ENCODE measurements around the gene SCUBE2. TPM values are rescaled to one million over a fixed set of nuclear protein-coding genes. Genes with fewer than 3 reads are reported as not detected.
"Not testable (repeated sequence)": the region's sequence is repeated elsewhere in the genome, so short reads cannot be mapped to it uniquely, and the experiment has no call there.

Gene SCUBE2
- total RNA-seq, 1 experiment from 2014 or later = not detected

GRCh38 chr11:9109858-9110731 is 18.7 kb upstream of the SCUBE2 start:
- DNase-seq (ENCODE audit: extremely low read depth, low read depth) = no peak

GRCh38 chr11:9104580-9104979 is 13.2 kb upstream of the SCUBE2 start:
- no peak for DNase-seq (ENCODE audit: extremely low read depth, low read depth)

GRCh38 chr11:9103542-9104276 is 12.3 kb upstream of the SCUBE2 start:
- DNase-seq (ENCODE audit: extremely low read depth, low read depth) = no peak

GRCh38 chr11:9099617-9100016 is 8.2 kb upstream of the SCUBE2 start:
- no peak for DNase-seq (ENCODE audit: extremely low read depth, low read depth)

GRCh38 chr11:9098455-9098854 is 7.1 kb upstream of the SCUBE2 start:
- not testable (repeated sequence) for DNase-seq (ENCODE audit: extremely low read depth, low read depth)

GRCh38 chr11:9097186-9097943 is 6.0 kb upstream of the SCUBE2 start:
- not testable (repeated sequence) for DNase-seq (ENCODE audit: extremely low read depth, low read depth)

- DNase-seq (ENCODE audit: extremely low read depth, low read depth) = no peak
Measured at GRCh38 chr11:9096427-9096826, 5.0 kb upstream of the SCUBE2 start.

GRCh38 chr11:9095421-9095820 is 4.0 kb upstream of the SCUBE2 start:
- DNase-seq (ENCODE audit: extremely low read depth, low read depth) = no peak

- DNase-seq (ENCODE audit: extremely low read depth, low read depth) = no peak
Measured at GRCh38 chr11:9094420-9094819, 3.0 kb upstream of the SCUBE2 start.

- DNase-seq (ENCODE audit: extremely low read depth, low read depth) = no peak
Measured at GRCh38 chr11:9092853-9093778, 1.7 kb upstream of the SCUBE2 start.

GRCh38 chr11:9092072-9092471 is 673 bp upstream of the SCUBE2 start:
- DNase-seq (ENCODE audit: extremely low read depth, low read depth) = no peak

- DNase-seq (ENCODE audit: extremely low read depth, low read depth) = no peak
Measured at GRCh38 chr11:9090488-9091043, 833 bp downstream of the SCUBE2 start.

GRCh38 chr11:9089636-9090035 is 1.8 kb downstream of the SCUBE2 start:
- DNase-seq (ENCODE audit: extremely low read depth, low read depth) = no peak

- no peak for DNase-seq (ENCODE audit: extremely low read depth, low read depth)
Measured at GRCh38 chr11:9089061-9089460, 2.3 kb downstream of the SCUBE2 start.

GRCh38 chr11:9082575-9082974 is 8.8 kb downstream of the SCUBE2 start:
- DNase-seq (ENCODE audit: extremely low read depth, low read depth) = no peak

GRCh38 chr11:9081153-9081552 is 10.2 kb downstream of the SCUBE2 start:
- no peak for DNase-seq (ENCODE audit: extremely low read depth, low read depth)

GRCh38 chr11:9078113-9079086 is 13.0 kb downstream of the SCUBE2 start:
- no peak for DNase-seq (ENCODE audit: extremely low read depth, low read depth)

GRCh38 chr11:9077164-9077563 is 14.2 kb downstream of the SCUBE2 start:
- DNase-seq (ENCODE audit: extremely low read depth, low read depth) = no peak

GRCh38 chr11:9076661-9077060 is 14.7 kb downstream of the SCUBE2 start:
- DNase-seq (ENCODE audit: extremely low read depth, low read depth) = no peak

Data from NCI-H460 (cell line).